ENCODE results near the gene RAPGEF5. TPM values are rescaled to one million over a fixed set of nuclear protein-coding genes. Genes with fewer than 3 reads are reported as not detected.

RAPGEF5 gene
- total and polyA plus RNA-seq, 10 of the 15 experiments (the other 5 are each of a cell fraction or from before 2014, with no cell fraction given), result 0.38 to 4.0 (median 1.6) TPM; not detected in 1

GRCh38 chr7:22338877-22339276 lies 18.1 kb downstream of the RAPGEF5 start (continued):
- TF ChIP-seq, protein P1, sequence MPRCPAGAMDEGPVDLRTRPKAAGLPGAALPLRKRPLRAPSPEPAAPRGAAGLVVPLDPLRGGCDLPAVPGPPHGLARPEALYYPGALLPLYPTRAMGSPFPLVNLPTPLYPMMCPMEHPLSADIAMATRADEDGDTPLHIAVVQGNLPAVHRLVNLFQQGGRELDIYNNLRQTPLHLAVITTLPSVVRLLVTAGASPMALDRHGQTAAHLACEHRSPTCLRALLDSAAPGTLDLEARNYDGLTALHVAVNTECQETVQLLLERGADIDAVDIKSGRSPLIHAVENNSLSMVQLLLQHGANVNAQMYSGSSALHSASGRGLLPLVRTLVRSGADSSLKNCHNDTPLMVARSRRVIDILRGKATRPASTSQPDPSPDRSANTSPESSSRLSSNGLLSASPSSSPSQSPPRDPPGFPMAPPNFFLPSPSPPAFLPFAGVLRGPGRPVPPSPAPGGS (IDR thresholded peaks at IDR 0.05; ENCODE audit: borderline replicate concordance, insufficient read depth, low read depth, low read length, poor library complexity, severe bottlenecking), result no peak
- TF ChIP-seq BMI1 (IDR thresholded peaks at IDR 0.05; ENCODE audit: borderline replicate concordance) (no peak), USF1 (IDR thresholded peaks at IDR 0.05; ENCODE audit: borderline replicate concordance, extremely low read length, insufficient read depth, low read depth, low read length) (no peak), SREBF1 (IDR thresholded peaks at IDR 0.05; ENCODE audit: low read length) (no peak)

DNA sequence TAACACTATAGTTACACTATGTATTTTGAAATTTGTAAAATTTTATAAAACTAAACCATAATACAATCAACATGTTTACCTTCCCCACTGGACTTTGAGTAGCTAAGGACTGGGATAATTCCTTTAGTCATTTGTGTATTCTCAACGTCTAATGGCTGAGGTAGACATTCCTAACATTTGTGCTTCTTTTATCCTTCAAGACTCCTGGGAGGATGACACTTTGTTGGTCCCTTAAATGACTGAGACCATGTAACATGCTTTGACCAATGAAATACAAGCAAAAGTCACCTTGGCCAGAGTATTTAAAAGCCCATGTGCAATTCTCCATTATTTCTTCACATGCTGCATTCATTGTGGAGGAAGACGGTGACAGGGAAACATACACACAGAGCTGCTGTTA lies 18.5 kb downstream of the RAPGEF5 start:
- Histone ChIP-seq H3K36me3 (ENCODE audit: control insufficient read depth in 2 of 2, insufficient read depth in 2 of 2, low read length in 1 of 2) (no peaks in the 10 kb centered on the region), H3K4me1 (ENCODE audit: control insufficient read depth, insufficient read depth, low read length) (peaks cover 20% of the 10 kb centered on the region), H2AFZ (ENCODE audit: control insufficient read depth, low read depth, low read length) (no peak overlapping the region), H3K4me3 (no peak overlapping the region), H3K4me2 (ENCODE audit: control insufficient read depth, insufficient read depth) (no peak overlapping the region), H3K9ac (ENCODE audit: control insufficient read depth, insufficient read depth, low read length) (no peak overlapping the region), H4K20me1 (ENCODE audit: control insufficient read depth, insufficient read depth) (no peaks in the 10 kb centered on the region), H3K79me2 (ENCODE audit: control insufficient read depth, insufficient read depth, low read length) (peaks cover 3% of the 10 kb centered on the region), H3K9me3 (replicated peaks; ENCODE audit: control insufficient read depth, insufficient read depth, low read length) (peaks cover 7% of the 10 kb centered on the region; the same call in 2 of the 3 replicates), H3K27me3 (replicated peaks in 1 of 2; ENCODE audit: control insufficient read depth in 2 of 2, insufficient read depth in 2 of 2, low read length in 1 of 2) (no peaks in the 10 kb centered on the region), H3K27ac (ENCODE audit: control insufficient read depth, insufficient read depth) (no peak overlapping the region)
- ATAC-seq (no peak), DNase-seq (ENCODE audit: low read depth, low spot score) (no peak), FAIRE-seq (no peak)
- ChIA-PET POLR2A (no interaction called here), RAD21 (ENCODE audit: unreplicated experiment) (interaction anchor here (1.4 kb wide), 1 partner anchor 13 kb away, joined by 3 read pairs; no protein-coding TSS in a partner anchor), SMC1A (ENCODE audit: uncharacterized antibody, unreplicated experiment) (interaction anchor here (1.2 to 1.8 kb wide), 2 partner anchors 12 to 17 kb away, joined by 3 to 5 read pairs; no protein-coding TSS in a partner anchor), CTCF (no interaction called here)
- intact Hi-C loops (cut with micrococcal nuclease; ENCODE audit: unreplicated experiment), result no loop called here
- WGBS (ENCODE audit: insufficient coverage, insufficient replicate concordance, low lambda C conversion rate, missing lambda C conversion rate), result 32% methylated on average over 2 of the region's 2 CpGs
- TF ChIP-seq PBX3 (IDR thresholded peaks at IDR 0.05; ENCODE audit: insufficient replicate concordance, low read depth, low read length) (no peak), SRF (IDR thresholded peaks at IDR 0.05; ENCODE audit: low read depth in 2 of 2, low read length in 2 of 2) (no peak), JUND (IDR thresholded peaks at IDR 0.05; ENCODE audit: low read depth, low read length) (no peak)
- TF ChIP-seq, protein P2, sequence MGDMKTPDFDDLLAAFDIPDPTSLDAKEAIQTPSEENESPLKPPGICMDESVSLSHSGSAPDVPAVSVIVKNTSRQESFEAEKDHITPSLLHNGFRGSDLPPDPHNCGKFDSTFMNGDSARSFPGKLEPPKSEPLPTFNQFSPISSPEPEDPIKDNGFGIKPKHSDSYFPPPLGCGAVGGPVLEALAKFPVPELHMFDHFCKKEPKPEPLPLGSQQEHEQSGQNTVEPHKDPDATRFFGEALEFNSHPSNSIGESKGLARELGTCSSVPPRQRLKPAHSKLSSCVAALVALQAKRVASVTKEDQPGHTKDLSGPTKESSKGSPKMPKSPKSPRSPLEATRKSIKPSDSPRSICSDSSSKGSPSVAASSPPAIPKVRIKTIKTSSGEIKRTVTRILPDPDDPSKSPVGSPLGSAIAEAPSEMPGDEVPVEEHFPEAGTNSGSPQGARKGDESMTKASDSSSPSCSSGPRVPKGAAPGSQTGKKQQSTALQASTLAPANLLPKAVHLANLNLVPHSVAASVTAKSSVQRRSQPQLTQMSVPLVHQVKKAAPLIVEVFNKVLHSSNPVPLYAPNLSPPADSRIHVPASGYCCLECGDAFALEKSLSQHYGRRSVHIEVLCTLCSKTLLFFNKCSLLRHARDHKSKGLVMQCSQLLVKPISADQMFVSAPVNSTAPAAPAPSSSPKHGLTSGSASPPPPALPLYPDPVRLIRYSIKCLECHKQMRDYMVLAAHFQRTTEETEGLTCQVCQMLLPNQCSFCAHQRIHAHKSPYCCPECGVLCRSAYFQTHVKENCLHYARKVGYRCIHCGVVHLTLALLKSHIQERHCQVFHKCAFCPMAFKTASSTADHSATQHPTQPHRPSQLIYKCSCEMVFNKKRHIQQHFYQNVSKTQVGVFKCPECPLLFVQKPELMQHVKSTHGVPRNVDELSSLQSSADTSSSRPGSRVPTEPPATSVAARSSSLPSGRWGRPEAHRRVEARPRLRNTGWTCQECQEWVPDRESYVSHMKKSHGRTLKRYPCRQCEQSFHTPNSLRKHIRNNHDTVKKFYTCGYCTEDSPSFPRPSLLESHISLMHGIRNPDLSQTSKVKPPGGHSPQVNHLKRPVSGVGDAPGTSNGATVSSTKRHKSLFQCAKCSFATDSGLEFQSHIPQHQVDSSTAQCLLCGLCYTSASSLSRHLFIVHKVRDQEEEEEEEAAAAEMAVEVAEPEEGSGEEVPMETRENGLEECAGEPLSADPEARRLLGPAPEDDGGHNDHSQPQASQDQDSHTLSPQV (IDR thresholded peaks at IDR 0.05), result no peak
- in situ Hi-C loops (cut with MboI), result no loop called here
- BruUV-seq (replicated peaks), result no TSS peak

Measured in GM12878 (cell line).